ENCODE results near the gene ZNF85.
"Not testable (repeated sequence)": the region's sequence is repeated elsewhere in the genome, so short reads cannot be mapped to it uniquely, and the experiment has no call there.

ZNF85 gene

GRCh38 chr19:20928371-20928770 is 5.3 kb downstream of the ZNF85 start:
- Histone ChIP-seq H3K36me3 (ENCODE audit: low read depth) (no peaks in the 10 kb centered on the region), H3K9me3 (ENCODE audit: severe bottlenecking) (peaks cover 1% of the 10 kb centered on the region), H3K27me3 (ENCODE audit: insufficient read depth, poor library complexity, severe bottlenecking) (no peaks in the 10 kb centered on the region), H3K4me1 (ENCODE audit: insufficient read depth, poor library complexity, severe bottlenecking) (no peaks in the 10 kb centered on the region), H3K27ac (ENCODE audit: poor library complexity, severe bottlenecking) (no peak overlapping the region), H3K4me3 (ENCODE audit: severe bottlenecking) (no peak overlapping the region)
- TF ChIP-seq CTCF (IDR thresholded peaks at IDR 0.05; ENCODE audit: poor library complexity, severe bottlenecking): no peak
- DNase-seq (ENCODE audit: low spot score) (no peak), ATAC-seq (ENCODE audit: low read depth) (no peak)

- H3K27ac ChIP-seq (ENCODE audit: poor library complexity, severe bottlenecking); H3K4me3 ChIP-seq (ENCODE audit: severe bottlenecking); H3K4me1 ChIP-seq (ENCODE audit: insufficient read depth, poor library complexity, severe bottlenecking); DNase-seq (ENCODE audit: low spot score); H3K36me3 ChIP-seq (ENCODE audit: low read depth); H3K9me3 ChIP-seq (ENCODE audit: severe bottlenecking); H3K27me3 ChIP-seq (ENCODE audit: insufficient read depth, poor library complexity, severe bottlenecking); ATAC-seq (ENCODE audit: low read depth): not testable (repeated sequence)
Measured at GRCh38 chr19:20936322-20936947, 13.4 kb downstream of the ZNF85 start.

GRCh38 chr19:20952561-20953095 is 29.6 kb downstream of the ZNF85 start:
- H3K4me3 ChIP-seq (ENCODE audit: severe bottlenecking); DNase-seq (ENCODE audit: low spot score); H3K4me1 ChIP-seq (ENCODE audit: insufficient read depth, poor library complexity, severe bottlenecking); H3K27ac ChIP-seq (ENCODE audit: poor library complexity, severe bottlenecking); ATAC-seq (ENCODE audit: low read depth); H3K27me3 ChIP-seq (ENCODE audit: insufficient read depth, poor library complexity, severe bottlenecking); H3K36me3 ChIP-seq (ENCODE audit: low read depth): not testable (repeated sequence)
- peaks cover 15% of the 10 kb centered on the region for H3K9me3 ChIP-seq (ENCODE audit: severe bottlenecking)

GRCh38 chr19:20964798-20965197 is 41.7 kb downstream of the ZNF85 start:
- no peaks in the 10 kb centered on the region for H3K27me3 ChIP-seq (ENCODE audit: insufficient read depth, poor library complexity, severe bottlenecking)
- ATAC-seq (ENCODE audit: low read depth) (no peak), DNase-seq (ENCODE audit: low spot score) (no peak)
- no peak overlapping the region for H3K4me3 ChIP-seq (ENCODE audit: severe bottlenecking)
- no peak for TF ChIP-seq CTCF (IDR thresholded peaks at IDR 0.05; ENCODE audit: poor library complexity, severe bottlenecking)
- no peaks in the 10 kb centered on the region for H3K4me1 ChIP-seq (ENCODE audit: insufficient read depth, poor library complexity, severe bottlenecking)
- H3K27ac ChIP-seq (ENCODE audit: poor library complexity, severe bottlenecking): no peak overlapping the region
- H3K36me3 ChIP-seq (ENCODE audit: low read depth): no peaks in the 10 kb centered on the region
- peaks cover 3% of the 10 kb centered on the region for H3K9me3 ChIP-seq (ENCODE audit: severe bottlenecking)

GRCh38 chr19:20968092-20968491 is 45.0 kb downstream of the ZNF85 start:
- no peaks in the 10 kb centered on the region for H3K9me3 ChIP-seq (ENCODE audit: severe bottlenecking)
- H3K4me1 ChIP-seq (ENCODE audit: insufficient read depth, poor library complexity, severe bottlenecking): no peaks in the 10 kb centered on the region
- no peaks in the 10 kb centered on the region for H3K27me3 ChIP-seq (ENCODE audit: insufficient read depth, poor library complexity, severe bottlenecking)
- H3K36me3 ChIP-seq (ENCODE audit: low read depth): no peaks in the 10 kb centered on the region
- H3K27ac ChIP-seq (ENCODE audit: poor library complexity, severe bottlenecking): no peak overlapping the region
- ATAC-seq (ENCODE audit: low read depth): no peak
- no peak for DNase-seq (ENCODE audit: low spot score)
- no peak for TF ChIP-seq CTCF (IDR thresholded peaks at IDR 0.05; ENCODE audit: poor library complexity, severe bottlenecking)
- no peak overlapping the region for H3K4me3 ChIP-seq (ENCODE audit: severe bottlenecking)

GRCh38 chr19:20969498-20969897 is 46.4 kb downstream of the ZNF85 start:
- H3K36me3 ChIP-seq (ENCODE audit: low read depth): no peaks in the 10 kb centered on the region
- H3K27ac ChIP-seq (ENCODE audit: poor library complexity, severe bottlenecking): no peak overlapping the region
- TF ChIP-seq CTCF (IDR thresholded peaks at IDR 0.05; ENCODE audit: poor library complexity, severe bottlenecking): no peak
- H3K4me3 ChIP-seq (ENCODE audit: severe bottlenecking): no peak overlapping the region
- H3K27me3 ChIP-seq (ENCODE audit: insufficient read depth, poor library complexity, severe bottlenecking): no peaks in the 10 kb centered on the region
- ATAC-seq (ENCODE audit: low read depth): no peak
- no peaks in the 10 kb centered on the region for H3K9me3 ChIP-seq (ENCODE audit: severe bottlenecking)
- H3K4me1 ChIP-seq (ENCODE audit: insufficient read depth, poor library complexity, severe bottlenecking): no peaks in the 10 kb centered on the region
- DNase-seq (ENCODE audit: low spot score): no peak

Data from RWPE2 (cell line).